ENCODE measurements around the gene SLC17A9.
"Not testable (repeated sequence)": the region's sequence is repeated elsewhere in the genome, so short reads cannot be mapped to it uniquely, and the experiment has no call there.

The SLC17A9 gene

DNA sequence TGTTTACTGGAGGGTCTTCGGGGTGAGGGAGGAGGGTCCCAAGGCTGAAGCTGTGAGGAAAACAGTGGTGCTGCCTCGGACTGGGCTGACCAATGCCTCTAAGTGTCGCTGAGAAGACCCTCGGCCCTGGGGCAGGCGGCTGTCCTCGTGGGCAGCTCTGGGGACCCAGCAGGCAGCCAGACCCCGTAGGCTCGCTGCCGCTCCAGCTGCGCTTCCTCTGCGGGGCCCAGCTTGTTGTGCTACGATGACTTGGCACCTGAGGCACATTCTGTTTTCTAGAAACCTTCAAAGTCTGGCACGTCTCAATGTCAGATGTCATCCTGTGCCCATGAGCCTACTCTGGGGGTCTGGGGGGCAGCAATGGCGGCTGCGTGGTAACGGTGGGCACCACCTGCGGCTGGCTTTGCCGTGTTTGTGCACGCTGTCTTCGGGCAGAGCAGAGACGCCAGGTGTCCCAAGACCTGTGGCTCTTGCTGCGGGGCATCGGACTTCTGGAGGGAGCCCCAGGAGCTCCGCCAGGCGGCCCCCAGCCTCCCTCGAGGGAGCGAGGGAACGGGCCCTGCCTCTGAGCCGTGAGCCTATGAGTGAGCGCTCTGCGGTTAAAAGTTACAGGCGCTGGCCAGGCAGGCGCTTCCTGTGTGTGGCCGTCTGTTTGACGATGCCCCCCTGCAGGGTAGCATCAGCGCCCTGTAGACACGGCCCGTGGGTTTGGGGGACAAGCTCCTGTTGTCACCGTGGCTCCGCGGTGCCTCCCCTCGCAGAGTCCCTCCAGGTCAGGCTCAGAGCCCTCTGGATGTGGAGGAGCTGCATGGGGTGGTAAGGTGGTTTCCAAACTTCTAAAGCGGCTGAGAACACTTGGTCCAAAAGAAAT lies 6.8 kb downstream of the SLC17A9 start:
- no peaks in the 10 kb centered on the region; the same call in 1 of the 2 replicates for H3K36me3 ChIP-seq (ENCODE audit: insufficient read depth, low read length)
- H3K27me3 ChIP-seq (ENCODE audit: insufficient read depth, low read length): no peaks in the 10 kb centered on the region
- no peak overlapping the region for H3K4me3 ChIP-seq (ENCODE audit: low read depth, low read length)
- H3K79me2 ChIP-seq (ENCODE audit: control insufficient read depth, insufficient read depth, low read length, unreplicated experiment): peaks cover 22% of the 10 kb centered on the region
- H3K4me1 ChIP-seq (ENCODE audit: control insufficient read depth, insufficient read depth, low read length, unreplicated experiment): peaks cover 4% of the 10 kb centered on the region
- no peak overlapping the region for H3K27ac ChIP-seq (ENCODE audit: low read depth, low read length)
- no peak overlapping the region for H2AFZ ChIP-seq (ENCODE audit: low read length, unreplicated experiment)

DNA sequence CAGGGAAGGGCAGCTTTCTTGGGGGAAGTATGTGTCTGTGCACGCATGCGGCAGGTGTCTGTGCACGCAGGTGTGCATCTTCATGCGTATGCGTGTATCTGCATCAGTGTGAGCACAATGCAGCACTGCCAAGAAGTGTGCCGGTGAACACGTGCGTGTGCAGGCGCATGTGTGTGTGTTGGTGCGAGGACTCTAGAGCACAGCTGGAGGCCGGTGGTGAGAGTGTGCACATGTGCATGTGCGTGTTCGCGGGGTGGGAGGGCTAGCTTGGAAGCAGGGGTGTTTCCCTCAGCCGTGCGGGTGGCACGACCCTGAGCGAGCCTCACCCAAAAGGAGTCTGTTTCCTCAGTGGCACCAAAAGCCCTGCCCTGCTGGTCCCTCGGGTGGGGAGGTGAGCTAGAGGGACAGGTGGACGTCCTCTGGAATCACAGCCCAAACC lies 7.5 kb downstream of the SLC17A9 start:
- H2AFZ ChIP-seq (ENCODE audit: low read length, unreplicated experiment): no peak overlapping the region
- no peak overlapping the region for H3K4me3 ChIP-seq (ENCODE audit: low read depth, low read length)
- H3K36me3 ChIP-seq (ENCODE audit: insufficient read depth, low read length): no peaks in the 10 kb centered on the region; the same call in 1 of the 2 replicates
- no peak overlapping the region for H3K27ac ChIP-seq (ENCODE audit: low read depth, low read length)
- peaks cover 15% of the 10 kb centered on the region for H3K79me2 ChIP-seq (ENCODE audit: control insufficient read depth, insufficient read depth, low read length, unreplicated experiment)
- no peaks in the 10 kb centered on the region for H3K27me3 ChIP-seq (ENCODE audit: insufficient read depth, low read length)
- H3K4me1 ChIP-seq (ENCODE audit: control insufficient read depth, insufficient read depth, low read length, unreplicated experiment): no peaks in the 10 kb centered on the region

DNA sequence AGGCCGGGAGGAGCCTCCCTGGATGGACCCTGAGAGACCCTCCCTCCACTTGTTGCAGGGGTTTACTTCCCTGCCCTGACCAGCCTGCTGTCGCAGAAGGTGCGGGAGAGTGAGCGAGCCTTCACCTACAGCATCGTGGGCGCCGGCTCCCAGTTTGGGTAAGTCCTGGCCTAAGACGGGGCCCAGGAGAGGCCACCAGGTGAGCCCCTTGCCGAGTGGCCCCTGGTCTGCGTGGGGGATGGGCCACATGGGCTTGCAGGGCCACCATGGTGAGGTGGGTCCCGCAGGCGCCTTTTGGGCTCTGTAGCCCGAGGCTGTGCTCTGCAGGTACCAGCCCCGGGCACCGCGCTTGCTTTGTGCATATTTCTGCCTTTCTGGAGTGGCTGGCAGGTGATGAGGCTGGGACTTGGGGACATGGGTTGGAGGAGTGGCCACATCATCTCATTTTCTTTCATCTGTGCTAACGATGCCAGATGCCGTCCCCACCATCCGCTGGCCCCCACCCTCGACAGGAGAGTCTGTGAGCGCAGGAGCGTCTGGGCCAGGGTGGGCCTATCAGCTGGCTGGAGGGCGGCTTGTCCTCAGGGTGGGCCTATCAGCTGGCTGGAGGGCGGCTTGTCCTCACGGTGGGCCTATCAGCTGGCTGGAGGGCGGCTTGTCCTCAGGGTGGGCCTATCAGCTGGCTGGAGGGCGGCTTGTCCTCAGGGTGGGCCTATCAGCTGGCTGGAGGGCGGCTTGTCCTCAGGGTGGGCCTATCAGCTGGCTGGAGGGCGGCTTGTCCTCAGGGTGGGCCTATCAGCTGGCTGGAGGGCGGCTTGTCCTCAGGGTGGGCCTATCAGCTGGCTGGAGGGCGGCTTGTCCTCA lies 8.2 kb downstream of the SLC17A9 start:
- not testable (repeated sequence) for H3K27ac ChIP-seq (ENCODE audit: low read depth, low read length); H3K36me3 ChIP-seq (ENCODE audit: insufficient read depth, low read length); H2AFZ ChIP-seq (ENCODE audit: low read length, unreplicated experiment); H3K4me3 ChIP-seq (ENCODE audit: low read depth, low read length); H3K79me2 ChIP-seq (ENCODE audit: control insufficient read depth, insufficient read depth, low read length, unreplicated experiment); H3K4me1 ChIP-seq (ENCODE audit: control insufficient read depth, insufficient read depth, low read length, unreplicated experiment); H3K27me3 ChIP-seq (ENCODE audit: insufficient read depth, low read length)

DNA sequence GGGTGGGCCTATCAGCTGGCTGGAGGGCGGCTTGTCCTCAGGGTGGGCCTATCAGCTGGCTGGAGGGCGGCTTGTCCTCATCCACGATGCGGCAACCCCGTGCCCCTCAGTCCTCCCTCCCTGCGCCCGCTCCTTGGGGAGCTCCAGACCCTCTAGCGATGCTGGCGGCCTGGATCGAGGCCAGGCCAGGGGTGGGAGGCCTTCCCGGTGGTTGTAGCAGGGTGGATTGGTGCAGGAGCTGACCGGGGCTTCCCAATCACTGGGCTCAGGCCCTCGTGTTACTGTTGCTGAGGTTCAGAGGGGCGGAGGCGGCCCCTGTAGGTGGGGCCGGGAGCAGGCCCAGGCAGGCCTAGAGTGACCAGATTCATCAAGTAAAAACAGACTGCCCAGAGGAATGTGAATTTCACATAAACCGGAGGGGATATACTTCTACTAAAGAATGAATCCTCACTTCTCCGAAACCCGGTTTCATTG lies 8.8 kb downstream of the SLC17A9 start:
- H2AFZ ChIP-seq (ENCODE audit: low read length, unreplicated experiment): no peak overlapping the region
- peaks cover 6% of the 10 kb centered on the region for H3K79me2 ChIP-seq (ENCODE audit: control insufficient read depth, insufficient read depth, low read length, unreplicated experiment)
- H3K4me1 ChIP-seq (ENCODE audit: control insufficient read depth, insufficient read depth, low read length, unreplicated experiment): no peaks in the 10 kb centered on the region
- no peaks in the 10 kb centered on the region; the same call in 1 of the 2 replicates for H3K36me3 ChIP-seq (ENCODE audit: insufficient read depth, low read length)
- H3K4me3 ChIP-seq (ENCODE audit: low read depth, low read length): no peak overlapping the region
- H3K27ac ChIP-seq (ENCODE audit: low read depth, low read length): no peak overlapping the region
- H3K27me3 ChIP-seq (ENCODE audit: insufficient read depth, low read length): no peaks in the 10 kb centered on the region

DNA sequence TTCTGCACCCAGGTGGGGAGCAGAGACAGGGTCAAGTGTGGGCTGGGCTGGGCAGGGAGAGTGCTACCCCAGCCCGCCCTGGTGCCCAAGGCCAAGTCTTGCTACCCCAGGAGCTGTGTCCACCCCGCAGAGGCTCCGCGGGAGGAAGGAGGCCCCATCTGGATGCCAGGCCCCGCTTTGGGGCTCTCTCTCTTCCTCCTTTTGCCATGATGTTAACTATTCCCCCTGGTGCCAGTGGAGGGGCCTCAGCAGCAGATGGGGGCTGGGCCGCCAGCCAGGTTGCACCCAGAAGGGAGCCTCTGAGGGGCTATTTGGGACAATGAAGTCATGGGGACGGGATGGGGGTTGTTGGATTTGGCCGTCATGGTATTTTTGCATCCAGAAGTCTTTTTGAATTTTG lies 9.3 kb downstream of the SLC17A9 start:
- peaks cover 6% of the 10 kb centered on the region for H3K79me2 ChIP-seq (ENCODE audit: control insufficient read depth, insufficient read depth, low read length, unreplicated experiment)
- no peak overlapping the region for H3K4me3 ChIP-seq (ENCODE audit: low read depth, low read length)
- no peaks in the 10 kb centered on the region; the same call in 1 of the 2 replicates for H3K36me3 ChIP-seq (ENCODE audit: insufficient read depth, low read length)
- H3K27ac ChIP-seq (ENCODE audit: low read depth, low read length): no peak overlapping the region
- no peaks in the 10 kb centered on the region for H3K27me3 ChIP-seq (ENCODE audit: insufficient read depth, low read length)
- H2AFZ ChIP-seq (ENCODE audit: low read length, unreplicated experiment): no peak overlapping the region
- H3K4me1 ChIP-seq (ENCODE audit: control insufficient read depth, insufficient read depth, low read length, unreplicated experiment): no peaks in the 10 kb centered on the region

DNA sequence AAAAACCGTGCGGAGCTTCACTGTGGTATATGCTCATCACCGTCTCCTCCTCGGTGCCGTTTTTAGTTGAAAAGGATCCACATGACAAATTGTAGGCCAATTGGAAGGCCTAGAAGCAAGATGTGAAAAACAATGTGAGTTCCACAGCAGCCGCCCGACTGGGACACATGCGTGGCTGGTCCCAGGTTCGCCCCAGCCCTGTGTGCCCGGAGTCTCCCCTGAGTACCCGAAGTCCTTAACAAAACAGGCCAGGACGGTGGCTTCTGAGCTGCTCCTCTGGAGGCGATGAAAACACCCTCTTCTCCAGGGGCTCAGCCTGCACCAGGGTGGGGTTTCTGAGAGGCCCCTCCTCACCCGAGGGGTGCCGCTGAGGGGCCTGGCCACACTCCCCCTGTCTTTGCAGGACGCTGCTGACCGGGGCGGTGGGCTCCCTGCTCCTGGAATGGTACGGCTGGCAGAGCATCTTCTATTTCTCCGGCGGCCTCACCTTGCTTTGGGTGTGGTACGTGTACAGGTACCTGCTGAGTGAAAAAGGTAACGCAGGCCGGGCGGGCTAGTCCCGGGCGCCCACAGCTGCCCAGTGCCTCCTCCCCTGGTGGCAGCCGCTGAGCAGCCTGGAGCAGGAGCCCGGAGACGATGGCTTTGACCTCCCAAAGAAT lies 9.8 kb downstream of the SLC17A9 start:
- no peaks in the 10 kb centered on the region; the same call in 1 of the 2 replicates for H3K36me3 ChIP-seq (ENCODE audit: insufficient read depth, low read length)
- H3K4me1 ChIP-seq (ENCODE audit: control insufficient read depth, insufficient read depth, low read length, unreplicated experiment): no peaks in the 10 kb centered on the region
- peaks cover 6% of the 10 kb centered on the region for H3K79me2 ChIP-seq (ENCODE audit: control insufficient read depth, insufficient read depth, low read length, unreplicated experiment)
- H3K27ac ChIP-seq (ENCODE audit: low read depth, low read length): no peak overlapping the region
- H3K4me3 ChIP-seq (ENCODE audit: low read depth, low read length): no peak overlapping the region
- H2AFZ ChIP-seq (ENCODE audit: low read length, unreplicated experiment): no peak overlapping the region
- no peaks in the 10 kb centered on the region for H3K27me3 ChIP-seq (ENCODE audit: insufficient read depth, low read length)

DNA sequence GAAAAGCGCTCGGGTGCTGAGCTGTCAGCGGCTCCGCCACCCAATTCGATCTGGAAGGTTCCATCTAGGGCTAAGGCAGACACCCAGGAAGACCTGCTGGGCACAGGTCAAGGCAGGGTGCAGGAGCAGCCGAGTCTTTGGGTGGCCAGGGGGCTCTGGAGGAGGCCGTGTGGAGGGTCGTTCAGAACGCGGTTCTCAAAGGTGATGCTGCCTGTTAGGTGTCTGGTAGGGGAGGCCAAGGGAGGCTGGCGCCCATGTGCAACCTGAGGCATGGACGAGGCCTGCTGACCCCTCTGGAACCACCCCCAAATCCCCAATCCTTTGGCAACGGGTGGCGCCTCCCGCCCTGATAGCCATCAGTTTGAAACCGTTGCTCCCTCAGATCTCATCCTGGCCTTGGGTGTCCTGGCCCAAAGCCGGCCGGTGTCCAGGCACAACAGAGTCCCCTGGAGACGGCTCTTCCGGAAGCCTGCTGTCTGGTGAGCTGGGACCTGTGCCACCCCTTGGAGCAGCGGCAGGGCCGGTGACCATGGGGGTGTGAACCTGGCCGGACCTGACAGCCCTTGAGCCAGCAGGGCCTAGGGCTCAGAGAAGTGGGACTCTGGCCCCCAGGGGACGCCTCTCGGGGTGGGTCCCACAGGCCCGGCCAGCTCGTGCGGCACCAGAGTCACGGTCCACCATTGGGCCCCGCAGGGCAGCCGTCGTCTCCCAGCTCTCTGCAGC lies 10.5 kb downstream of the SLC17A9 start:
- Histone ChIP-seq H3K4me3 (ENCODE audit: low read depth, low read length) (no peak overlapping the region), H3K27ac (ENCODE audit: low read depth, low read length) (no peak overlapping the region), H3K4me1 (ENCODE audit: control insufficient read depth, insufficient read depth, low read length, unreplicated experiment) (no peaks in the 10 kb centered on the region), H3K36me3 (ENCODE audit: insufficient read depth, low read length) (no peaks in the 10 kb centered on the region; the same call in 1 of the 2 replicates), H3K27me3 (ENCODE audit: insufficient read depth, low read length) (no peaks in the 10 kb centered on the region), H2AFZ (ENCODE audit: low read length, unreplicated experiment) (no peak overlapping the region), H3K79me2 (ENCODE audit: control insufficient read depth, insufficient read depth, low read length, unreplicated experiment) (peaks cover 3% of the 10 kb centered on the region)

DNA sequence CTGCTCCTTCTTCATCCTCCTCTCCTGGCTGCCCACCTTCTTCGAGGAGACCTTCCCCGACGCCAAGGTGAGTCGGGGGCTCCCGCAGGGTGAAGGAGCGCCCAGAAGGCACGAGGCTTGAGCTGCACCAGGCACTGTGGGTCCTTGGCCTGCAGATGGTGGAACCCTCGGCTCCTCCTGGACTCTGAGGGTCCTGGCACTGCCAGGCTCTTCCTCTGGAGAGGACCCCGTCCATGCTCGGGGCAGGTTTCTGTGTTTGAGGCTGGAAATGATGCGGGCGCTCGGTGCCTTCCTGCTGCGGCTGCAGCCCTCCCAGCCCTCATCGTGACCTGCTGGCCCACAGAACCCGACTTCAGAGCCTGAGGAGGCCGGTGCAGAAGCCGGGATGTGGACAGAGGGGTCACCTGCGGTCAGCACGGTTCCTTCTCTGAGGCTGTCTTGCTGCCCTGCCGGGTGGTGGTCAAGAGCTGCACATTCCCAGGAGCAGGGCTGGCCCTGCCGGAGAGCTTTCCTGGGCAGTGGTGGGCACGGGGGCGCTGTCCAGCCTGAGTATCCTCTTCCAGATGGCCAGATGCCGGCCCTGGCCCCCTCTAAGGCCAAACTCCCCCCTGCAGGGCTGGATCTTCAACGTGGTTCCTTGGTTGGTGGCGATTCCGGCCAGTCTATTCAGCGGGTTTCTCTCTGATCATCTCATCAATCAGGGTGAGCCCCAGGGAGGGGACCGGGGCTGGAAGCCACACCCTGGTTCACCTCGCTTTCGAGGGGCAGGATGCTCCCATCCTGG lies 11.3 kb downstream of the SLC17A9 start:
- H3K27me3 ChIP-seq (ENCODE audit: insufficient read depth, low read length): no peaks in the 10 kb centered on the region

DNA sequence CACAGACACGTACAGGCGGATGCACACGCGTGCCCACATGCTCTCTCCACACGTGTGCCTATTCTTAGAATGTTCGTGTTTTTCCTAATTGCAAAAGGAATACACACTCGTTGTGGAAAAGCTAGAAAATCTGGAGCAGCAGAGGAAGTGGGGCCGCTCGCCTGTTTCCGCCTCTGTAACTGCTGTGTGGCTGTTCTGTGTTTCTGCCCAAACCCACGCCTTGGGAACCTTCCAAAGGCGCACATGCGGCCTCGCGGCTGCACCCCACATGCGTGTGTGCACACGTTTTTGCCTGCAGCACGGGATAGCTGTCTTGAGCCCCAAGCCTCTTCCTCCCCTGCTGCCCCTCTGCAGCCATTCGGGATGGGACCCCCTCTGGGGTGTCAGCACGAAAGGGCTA lies 12.2 kb downstream of the SLC17A9 start:
- H3K27ac ChIP-seq (ENCODE audit: low read depth, low read length): no peak overlapping the region
- no peaks in the 10 kb centered on the region for H3K4me1 ChIP-seq (ENCODE audit: control insufficient read depth, insufficient read depth, low read length, unreplicated experiment)
- H3K36me3 ChIP-seq (ENCODE audit: insufficient read depth, low read length): no peaks in the 10 kb centered on the region; the same call in 1 of the 2 replicates
- H3K4me3 ChIP-seq (ENCODE audit: low read depth, low read length): no peak overlapping the region
- H2AFZ ChIP-seq (ENCODE audit: low read length, unreplicated experiment): no peak overlapping the region
- no peaks in the 10 kb centered on the region for H3K27me3 ChIP-seq (ENCODE audit: insufficient read depth, low read length)
- no peaks in the 10 kb centered on the region for H3K79me2 ChIP-seq (ENCODE audit: control insufficient read depth, insufficient read depth, low read length, unreplicated experiment)

More for the DNA sequence above, 11.3 kb downstream of the SLC17A9 start:
- H3K36me3 ChIP-seq (ENCODE audit: insufficient read depth, low read length): no peaks in the 10 kb centered on the region; the same call in 1 of the 2 replicates
- no peak overlapping the region for H2AFZ ChIP-seq (ENCODE audit: low read length, unreplicated experiment)
- no peaks in the 10 kb centered on the region for H3K79me2 ChIP-seq (ENCODE audit: control insufficient read depth, insufficient read depth, low read length, unreplicated experiment)
- H3K4me3 ChIP-seq (ENCODE audit: low read depth, low read length): no peak overlapping the region
- H3K4me1 ChIP-seq (ENCODE audit: control insufficient read depth, insufficient read depth, low read length, unreplicated experiment): no peaks in the 10 kb centered on the region
- H3K27ac ChIP-seq (ENCODE audit: low read depth, low read length): no peak overlapping the region
